Activated naive CD8-positive, alpha-beta T cell treated with anti-CD3 and anti-CD28 coated beads, Interleukin-2, amount 50 U/mL, for 16 hours (primary cell): Measurements from ENCODE around the gene MDM4.
"Not testable (repeated sequence)": the region's sequence is repeated elsewhere in the genome, so short reads cannot be mapped to it uniquely, and the experiment has no call there.

Source experiments
- DNase-seq: peaks from one replicate; pipeline ENCODE4 v3.0.0-alpha.2; 2020; ENCODE audit warnings: low read depth, low spot score

Gene MDM4

DNA sequence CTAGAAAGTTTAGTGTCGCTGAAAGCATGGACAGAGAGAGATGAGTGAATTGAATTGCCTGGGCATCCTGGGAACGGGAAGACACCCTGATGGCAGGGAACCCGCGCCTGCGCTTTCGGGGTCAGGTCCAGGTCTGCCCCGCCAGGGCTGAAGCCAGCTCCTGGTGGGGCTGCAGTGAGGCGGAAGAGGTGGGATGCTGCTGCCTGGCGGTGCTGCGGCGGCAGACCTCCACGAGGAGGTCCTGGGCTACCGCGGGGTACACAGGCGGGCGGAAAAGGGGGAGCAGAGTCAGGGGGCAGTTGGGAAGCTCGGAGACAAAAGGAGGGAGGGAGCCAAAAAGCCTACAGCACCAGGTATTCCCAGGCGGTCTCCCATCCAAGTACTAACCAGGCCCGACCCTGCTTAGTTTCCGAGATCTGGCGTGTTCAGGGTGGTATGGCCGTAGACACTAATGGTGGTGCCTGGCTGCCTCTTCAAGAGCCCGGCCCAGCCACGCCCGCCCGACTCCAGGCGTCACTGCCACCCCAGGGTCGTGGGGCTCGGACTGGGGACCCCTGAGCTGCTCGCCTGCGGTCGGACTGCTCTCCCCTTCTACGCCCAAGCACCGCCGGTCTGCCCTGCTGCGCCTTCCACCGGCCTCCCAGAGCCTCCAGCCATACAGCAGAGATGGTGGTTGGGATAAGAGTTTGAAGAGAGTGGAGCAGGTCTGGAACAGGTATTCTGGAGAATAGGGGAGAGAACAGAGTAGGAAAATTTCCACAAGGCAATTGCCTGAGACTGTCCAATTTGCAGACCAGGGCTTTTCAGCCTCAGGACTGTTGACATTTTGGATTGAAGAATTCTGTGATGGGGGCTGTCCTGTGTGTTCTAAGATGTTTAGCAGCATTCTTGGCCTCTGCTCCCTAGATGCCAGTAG is 46.1 kb downstream of the MDM4 start:
- DNase-seq: no peak

DNA sequence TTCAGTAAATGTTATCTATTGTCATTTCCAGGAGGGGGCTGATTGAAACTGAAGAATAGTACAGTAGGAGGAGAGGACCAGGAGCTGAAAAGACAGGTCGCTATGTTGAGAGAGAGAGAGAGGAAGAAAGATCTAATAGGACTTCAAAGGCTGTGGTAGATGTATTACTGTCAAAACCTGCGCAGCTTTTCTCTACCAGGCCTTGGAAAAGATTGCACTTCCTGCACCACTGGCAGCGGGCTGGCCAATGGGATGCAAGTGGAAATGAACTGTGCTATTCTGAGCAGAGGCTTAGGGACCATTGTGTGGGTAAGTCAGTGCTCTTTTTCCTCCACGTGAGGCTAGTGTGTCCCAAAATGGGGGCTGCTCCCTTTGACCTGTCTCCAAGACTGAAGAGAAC is 47.1 kb downstream of the MDM4 start:
- DNase-seq: no peak

DNA sequence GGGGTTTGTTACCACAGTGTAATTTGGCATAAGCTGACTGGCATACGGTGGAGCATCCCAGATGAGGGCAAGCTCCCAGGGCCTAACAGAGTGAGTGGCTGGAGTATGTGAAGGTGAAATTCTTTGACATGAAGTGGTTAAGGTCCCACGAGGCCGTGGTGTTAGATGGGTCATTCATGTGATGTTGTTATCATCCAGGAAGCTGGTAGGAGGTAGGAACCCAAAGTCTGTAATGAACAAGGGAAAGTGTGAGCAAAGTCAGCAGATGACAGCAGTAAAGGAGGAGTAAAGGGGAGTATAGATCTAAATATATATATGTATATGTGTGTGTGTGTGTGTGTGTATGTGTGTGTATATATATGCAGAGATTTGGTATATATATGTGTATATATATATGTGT is 47.6 kb downstream of the MDM4 start:
- no peak for DNase-seq

DNA sequence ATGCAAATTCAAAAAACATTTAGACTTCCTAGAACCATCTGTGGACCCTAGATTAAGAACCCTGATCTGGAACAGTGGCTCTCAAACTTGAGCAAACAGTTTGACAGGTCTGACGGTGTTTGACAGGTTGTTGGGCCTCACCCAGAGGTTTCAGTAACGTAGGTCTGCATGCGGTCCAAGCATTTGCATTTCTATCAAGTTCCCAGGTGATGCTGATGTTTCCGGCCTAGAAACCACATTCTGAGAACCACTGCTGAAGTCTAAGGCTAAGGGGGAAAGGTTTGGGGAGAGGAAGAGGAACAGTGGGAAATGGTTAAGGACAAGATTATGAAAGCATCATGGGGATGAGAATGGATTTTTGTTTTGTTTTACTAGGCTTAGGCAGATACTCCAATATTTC is 48.6 kb downstream of the MDM4 start:
- no peak for DNase-seq

DNA sequence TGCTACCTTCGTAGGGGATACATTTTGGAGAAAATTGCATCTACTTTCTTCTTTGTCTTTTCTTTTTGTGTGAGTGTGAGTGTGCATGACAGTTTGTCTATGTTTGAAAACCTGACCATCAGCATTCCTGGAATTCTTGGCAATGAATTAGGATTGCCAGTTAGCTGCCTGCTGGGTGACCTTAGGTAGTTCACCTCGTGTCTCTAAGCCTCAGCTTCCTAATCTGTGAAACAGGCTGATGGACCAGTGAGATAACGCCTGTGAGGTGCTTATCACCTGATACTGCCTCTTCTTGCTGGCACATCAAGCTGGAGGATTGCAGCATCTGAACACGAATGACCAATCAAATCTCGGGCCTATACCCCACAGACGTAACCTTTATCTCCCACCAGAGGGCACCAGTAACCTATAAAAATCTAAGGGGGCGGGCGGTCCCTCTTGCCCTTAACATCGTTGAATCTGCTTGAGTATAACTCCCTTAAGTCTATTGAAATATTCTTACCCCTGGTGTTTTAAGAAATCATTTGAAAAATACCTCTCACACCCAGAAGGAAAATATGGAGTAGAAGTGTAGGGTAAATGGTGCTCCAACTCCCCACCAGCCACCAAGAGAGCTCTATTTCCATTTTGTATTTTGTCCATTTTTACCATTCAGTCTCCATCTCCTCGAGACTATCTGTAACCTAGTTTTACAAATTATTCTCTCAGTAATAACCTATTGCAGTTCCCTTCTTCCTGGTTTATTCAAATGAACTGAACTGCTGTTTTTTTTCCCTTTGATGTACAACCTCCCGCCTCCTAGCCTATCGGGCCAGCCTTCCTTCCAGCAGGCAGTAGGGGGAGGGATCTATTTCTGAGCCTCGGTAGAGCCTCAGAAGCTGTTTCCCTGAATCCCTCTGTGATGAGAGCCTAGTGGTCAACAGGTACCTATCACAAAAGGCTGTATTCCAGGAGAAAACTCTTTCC is 49.7 kb downstream of the MDM4 start:
- DNase-seq: peak; percentile 32

DNA sequence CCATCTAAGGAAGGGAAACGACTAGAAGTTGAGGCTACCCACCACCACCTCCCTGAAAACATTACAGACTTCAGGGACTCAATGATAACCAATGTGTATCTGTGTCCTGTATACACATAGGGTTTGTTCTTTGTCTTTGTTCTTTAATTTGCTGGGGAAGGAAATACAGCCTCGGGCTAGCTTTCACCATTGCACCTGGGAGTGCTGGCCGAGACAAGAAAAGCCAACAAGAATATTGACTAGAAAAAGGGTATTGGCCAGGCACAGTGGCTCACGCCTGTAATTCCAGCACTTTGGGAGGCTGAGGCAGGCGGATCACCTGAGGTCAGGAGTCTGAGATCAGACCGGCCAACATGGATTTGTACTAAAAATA is 50.4 kb downstream of the MDM4 start:
- no peak for DNase-seq

DNA sequence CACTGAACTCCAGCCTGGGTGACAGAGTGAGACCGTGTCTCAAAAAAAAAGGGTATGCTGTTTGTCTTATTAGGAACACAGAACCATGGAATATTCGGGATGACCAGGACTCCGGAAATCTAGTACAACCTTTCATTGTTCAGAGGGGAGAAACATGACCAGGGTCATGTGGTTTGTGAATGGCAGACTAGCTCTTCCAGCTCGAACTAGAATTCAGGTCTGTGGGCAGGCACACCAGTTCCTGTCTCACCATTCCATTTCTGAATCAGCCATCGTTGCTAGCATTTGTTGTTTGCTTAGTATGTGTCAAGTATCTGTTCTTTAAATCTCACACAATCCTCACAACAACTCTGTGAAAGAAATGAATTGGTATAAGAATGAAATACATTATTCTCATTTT is 50.9 kb downstream of the MDM4 start:
- DNase-seq: no peak

DNA sequence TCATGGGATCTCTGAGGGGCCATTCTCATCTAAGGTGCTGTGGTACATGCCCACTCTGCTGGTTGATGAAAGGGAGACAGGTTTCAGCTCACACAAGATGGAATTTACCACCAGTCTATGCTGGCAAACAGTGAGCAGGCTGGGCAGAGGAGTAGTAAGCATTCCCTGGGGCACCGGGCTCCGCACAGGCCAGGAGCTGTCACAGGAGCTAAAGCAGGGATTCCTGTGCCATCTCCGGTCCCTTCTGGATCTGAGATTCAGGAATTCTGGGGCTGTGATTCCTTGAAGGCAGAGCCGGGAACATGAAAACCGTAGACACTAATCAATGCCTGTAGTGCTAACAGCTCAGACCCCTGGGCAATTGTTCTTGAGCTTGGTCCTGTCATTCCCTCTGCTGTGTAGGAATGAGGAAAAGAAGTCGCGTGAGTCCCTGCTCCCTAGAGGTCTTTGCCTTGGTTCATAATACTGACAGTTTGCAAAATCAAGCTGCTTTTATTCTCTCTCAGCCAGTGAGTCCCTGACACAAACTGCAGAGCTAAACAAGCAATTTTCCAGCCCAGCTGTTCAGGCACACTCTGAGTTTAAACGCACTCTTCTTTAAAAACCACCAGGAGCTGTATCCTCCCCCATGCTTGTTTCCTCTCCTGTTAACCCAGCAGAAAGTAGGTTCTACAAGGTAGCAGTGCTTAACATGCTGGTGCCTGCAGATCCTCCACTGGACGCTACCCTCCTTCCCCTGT is 52.5 kb downstream of the MDM4 start:
- DNase-seq: no peak

DNA sequence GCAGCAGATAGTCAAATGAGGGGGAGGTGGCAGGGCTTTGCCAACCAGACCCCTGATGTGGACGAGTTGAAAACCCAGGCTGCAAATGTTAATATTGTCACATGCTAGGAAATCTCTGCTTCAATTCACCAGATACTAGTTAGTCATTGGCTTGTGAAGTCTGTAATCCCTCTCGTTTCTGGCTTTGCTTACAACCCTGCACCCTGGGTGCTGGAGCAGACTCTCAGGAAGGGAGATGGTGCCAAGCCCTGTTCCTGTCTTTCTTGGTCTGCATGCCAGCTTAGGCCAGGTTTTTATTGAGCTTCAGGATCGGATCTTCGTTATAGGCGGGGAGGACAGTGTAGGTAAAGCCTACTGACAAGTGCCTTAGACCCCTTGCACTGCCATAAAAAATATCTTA is 53.3 kb downstream of the MDM4 start:
- DNase-seq: no peak

DNA sequence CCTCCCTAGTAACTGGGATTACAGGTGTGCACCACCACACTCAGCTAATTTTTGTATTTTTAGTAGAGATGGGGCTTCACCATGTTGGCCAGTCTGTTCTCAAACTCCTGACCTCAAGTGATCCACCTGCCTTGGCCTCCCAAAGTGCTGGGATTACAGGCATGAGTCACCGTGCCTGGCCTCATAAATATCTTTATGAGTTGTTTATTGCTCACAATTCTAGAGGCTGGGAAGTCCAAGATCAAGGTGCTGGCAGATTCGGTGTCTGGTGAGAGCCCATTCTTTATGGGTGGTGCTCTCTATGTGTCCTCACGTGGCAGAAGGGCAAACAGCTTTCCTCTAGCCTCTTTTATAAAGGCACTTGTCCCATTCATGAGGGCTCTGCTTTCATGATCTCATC is 53.8 kb downstream of the MDM4 start:
- DNase-seq: not testable (repeated sequence)

DNA sequence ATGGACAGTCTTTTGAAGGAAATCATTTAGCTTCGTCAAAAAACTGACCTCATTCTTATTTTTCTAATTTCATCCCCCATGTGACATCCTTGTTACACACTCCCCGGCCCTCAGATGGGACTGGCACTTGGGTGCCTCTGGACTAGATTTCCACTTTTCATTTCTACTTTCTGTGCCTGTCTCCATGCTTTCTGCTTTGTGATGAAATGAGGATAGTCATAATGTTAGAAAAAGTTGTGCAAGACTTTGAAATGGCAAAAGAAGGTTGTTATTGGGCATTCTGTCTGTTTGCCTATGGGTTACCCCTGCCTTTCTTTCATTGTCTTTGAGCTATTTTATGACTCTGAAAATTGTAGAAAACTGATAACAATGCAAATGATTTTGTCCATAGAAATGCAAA is 54.9 kb downstream of the MDM4 start:
- no peak for DNase-seq

DNA sequence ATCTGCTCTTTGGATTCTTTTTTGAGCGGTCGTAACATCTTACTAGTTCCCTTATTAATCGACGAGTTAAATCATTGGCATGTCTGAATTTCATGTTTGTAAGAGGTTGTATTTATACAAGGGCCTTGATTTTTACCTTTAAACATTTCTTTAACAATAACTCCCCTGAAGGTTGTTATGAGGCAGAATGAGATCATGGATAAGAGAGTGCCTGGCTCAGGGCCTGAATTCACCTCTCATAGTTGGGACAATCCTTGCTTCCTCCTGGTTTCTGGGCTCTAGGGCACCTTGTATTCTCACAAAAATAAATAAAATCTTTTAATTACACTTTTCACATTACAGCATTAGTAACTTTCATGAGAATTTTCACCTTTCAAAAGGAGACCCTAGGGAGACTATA is 55.4 kb downstream of the MDM4 start:
- no peak for DNase-seq

DNA sequence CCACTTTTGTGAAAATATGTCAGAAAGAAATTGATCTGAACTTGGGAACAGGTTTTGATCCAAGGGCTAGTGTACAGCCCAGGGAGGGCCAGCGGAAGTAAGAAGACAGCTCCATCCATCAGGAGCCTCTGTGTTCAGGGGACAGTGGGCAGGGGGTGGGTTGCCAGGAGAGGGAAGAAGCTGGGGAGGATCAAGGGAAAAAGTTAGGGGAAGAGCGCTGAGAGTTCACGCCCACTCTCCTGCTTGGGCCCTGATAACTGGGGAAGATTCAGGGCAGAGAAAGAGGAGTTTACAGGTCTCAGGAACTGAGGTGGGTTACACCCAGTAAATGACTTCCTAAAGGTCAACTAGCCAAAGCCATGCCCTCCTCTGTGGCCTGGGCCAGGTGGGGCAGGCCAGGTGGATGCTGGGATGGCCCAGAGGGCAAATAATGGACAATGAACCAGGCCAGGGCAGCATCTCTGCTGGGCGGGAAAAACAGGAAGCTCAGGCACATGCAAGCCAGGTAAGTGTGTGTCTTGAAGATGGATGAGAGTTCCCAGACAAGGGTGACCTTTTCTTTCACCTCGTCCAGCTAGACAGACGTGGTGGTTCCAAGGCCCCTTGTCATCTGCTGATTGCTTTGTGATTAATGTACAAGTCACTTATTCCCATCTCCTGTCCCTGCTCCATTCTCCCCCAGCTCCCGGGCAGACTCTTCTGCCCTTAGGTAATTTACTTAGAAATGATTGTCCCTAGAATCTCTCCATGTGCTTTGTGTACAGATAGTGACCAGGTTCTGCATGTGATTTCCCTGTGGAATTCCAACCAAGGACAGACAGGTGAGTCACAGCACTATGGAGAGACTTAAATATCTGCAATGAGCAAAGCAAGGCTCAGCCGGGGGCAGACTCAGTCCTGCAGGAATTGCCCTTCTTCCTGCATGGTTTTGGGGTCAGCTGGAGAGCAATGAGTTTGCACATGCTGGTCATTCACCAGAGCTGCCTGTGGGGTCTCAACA is 57.0 kb downstream of the MDM4 start:
- no peak for DNase-seq

DNA sequence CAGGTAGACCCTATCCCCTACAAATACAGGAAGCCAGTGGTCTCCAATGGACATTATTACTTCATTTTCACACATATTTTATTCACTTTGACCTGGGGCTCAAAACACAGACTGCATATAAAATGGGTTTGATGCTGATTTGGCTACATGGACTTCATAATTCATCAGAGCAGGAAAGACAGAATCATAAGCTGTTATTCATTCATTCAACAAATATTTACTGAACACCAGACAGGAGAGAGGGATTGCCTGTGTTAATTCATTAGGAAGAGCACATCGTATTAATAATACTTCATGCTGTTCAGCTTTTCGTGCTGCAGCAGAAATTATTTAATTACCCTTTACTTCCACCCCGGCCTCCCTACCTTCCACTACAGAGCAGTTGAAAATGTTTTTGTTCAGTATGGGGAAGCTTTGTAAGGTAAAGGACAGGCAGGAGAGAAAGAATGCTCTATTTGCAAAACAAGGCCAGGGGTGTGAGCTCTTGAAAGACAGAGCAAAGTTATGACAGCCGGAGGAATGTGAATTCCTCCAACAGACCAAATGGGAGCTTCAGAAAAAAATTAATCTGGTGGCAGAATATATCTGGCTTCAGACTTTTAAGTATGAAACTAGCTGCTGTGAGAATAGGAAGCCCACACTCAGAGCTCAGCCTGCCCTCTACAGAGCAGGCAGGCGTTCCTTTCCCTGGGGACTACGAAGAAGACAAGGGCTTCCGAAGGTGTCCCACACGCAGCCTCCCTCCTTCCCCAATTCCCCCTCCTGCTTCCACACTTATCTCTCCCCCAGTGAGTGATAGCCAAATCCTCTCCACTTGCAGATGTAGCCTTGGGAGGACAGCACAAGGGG is 58.0 kb downstream of the MDM4 start:
- no peak for DNase-seq

DNA sequence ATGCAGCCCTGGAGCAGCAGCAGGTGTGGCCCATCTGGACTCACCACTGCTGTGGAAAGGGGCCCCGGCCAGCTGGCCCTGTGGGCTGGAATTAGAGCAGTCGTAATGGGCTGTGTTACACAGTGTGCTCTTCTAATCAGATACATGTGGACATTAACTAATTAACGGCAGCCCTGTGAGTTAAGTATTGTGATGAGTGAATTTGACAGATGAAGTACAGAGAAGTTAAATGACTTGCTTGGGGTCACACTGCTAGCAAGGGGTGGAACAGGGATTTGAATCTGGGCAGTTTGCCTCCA is 58.6 kb downstream of the MDM4 start:
- no peak for DNase-seq

DNA sequence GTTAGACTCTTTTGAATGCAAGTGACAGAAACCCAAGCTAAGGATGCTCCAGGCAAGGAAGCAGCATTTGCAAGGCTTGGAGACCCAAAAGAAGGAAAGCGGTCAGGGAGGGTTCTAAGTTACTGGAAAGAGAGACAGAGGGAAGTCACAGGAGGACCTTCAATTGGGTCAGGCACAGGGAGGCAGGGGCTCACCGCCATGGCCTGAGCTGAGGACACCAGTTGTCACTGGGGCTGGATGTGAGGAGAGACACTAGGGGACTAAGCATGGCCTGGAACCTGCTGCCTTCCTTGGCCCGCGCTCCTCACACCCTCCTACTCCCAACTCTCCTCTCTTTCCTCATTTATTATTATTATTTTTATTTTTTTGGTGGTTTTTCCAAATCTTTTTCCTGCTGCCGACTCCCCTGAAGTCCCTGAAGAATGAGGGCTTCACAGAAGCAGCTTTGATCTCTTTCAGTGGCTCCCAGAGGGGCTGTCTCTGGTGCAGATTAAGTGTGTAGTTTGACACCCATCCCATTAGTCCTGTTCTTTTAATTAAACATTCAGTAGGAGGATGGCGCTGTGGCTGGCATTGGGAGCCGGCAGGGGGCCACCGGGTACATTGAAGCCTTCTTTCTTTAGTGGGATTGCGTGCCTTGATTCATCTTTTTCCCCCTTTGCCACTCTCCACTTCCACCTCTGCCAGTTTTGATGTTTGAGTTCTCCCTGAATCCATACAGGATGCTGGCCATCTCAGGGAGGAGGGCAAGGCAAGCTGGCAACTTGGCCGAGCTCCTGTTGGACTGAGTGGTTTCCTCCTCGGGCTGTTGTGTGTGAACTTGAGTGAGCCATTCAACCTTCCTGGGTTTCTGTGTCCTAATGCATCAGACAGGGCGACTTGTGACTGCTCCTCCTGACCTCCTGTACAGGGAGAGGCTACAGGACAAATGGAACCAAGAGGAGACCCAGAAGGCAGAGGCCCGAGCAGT is 59.3 kb downstream of the MDM4 start:
- DNase-seq: no peak

DNA sequence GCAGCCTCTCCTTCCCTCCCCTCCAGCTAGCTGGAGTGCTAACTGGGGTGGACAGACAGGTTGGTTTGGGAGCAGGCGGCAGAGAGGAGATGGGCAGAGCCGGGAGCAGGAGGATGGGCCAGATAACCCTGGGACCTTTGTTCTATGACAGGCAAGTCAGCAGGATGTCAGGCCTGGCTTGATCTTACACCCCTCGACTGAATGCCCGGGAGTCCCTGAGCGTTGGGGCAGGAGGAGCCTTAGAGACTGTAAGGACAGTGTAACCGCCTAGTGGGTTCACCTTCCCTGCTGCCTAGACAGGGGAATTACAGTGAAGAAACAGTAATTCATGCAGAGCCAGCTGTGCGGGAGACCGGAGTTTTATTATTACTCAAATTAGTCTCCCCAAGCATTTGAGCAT is 60.2 kb downstream of the MDM4 start:
- DNase-seq: no peak

DNA sequence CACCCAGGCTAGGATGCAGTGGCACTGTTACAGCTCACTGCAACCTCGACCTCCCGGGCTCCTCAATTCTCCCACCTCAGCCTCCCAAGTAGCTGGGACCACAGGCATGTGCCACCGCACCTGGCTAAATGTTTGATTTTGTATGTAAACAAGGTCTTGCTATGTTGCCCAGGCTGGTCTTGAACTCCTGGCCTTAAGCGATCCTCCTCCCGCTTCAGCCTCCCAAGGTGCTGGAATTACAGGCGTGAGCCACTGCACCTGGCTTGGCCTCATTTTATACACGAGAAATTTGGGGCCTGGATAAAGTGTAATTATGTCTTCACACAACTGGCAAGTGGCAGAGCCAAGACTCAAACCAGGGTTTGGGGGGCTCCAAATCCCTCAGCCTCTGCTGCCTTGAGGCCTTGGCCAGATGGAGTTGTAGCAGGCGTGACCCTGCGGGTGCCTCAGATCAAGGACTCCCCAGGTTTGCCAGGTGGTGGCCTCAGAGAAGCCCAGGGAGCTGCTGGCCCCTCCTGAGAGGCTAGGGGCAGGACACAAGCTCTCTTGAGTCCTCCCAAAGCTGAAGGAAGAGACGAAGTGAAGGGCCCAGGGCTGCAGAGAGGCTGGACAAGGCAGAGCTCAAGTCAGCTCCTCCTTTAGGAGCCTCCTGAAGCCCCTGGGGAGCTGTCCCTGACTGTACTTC is 61.7 kb downstream of the MDM4 start:
- DNase-seq: no peak
